Omental fat pad (tissue), 4 donors: Measurements from ENCODE around the gene BAIAP2. TPM values are rescaled to one million over a fixed set of nuclear protein-coding genes. Genes with fewer than 3 reads are reported as not detected.

ENCODE experiments used
- ATAC-seq: fragments of 150-250 bp; one replicate; pipeline ENCODE4 v1.9.1; 2016; ENCODE audit warnings: mild to moderate bottlenecking, moderate library complexity; ENCODE audit not compliant: low FRiP score
- DNase-seq: peaks from one replicate; pipeline ENCODE4 v3.0.0-alpha.2; 2019; ENCODE audit warnings: low spot score
- CTCF ChIP-seq, 3 donors: fragments of 450-650 bp; IDR thresholded peaks; one replicate each; pipeline ENCODE4 v1.5.1; 2016 to 2017; ENCODE audit warnings: antibody characterized with exemption in 3 of 3, mild to moderate bottlenecking in 3 of 3, moderate library complexity in 2 of 3
- total RNA-seq, 4 donors: library from RNA; depleted of rRNA; stranded (reverse); fragments of >200 nt; gene quantifications; one replicate each; pipeline ENCODE4 v1.1.0, GENCODE V29; 2016

Gene BAIAP2
- total RNA-seq, 4 donors from 2014 or later: 15.9 to 50.2 (median 36.4) TPM

- TF ChIP-seq CTCF (IDR thresholded peaks at IDR 0.05): no peak
- ATAC-seq: no peak
- DNase-seq: no peak
These were observed 5.2 kb downstream of the BAIAP2 start for GRCh38 chr17:81039854-81040758.

GRCh38 chr17:81040791-81041337 is 5.9 kb downstream of the BAIAP2 start:
- DNase-seq (no peak), ATAC-seq (no peak)
- no peak for TF ChIP-seq CTCF (IDR thresholded peaks at IDR 0.05)

- no peak for DNase-seq
- ATAC-seq: no peak
- no peak for TF ChIP-seq CTCF (IDR thresholded peaks at IDR 0.05)
These were observed 7.7 kb downstream of the BAIAP2 start for GRCh38 chr17:81042606-81043005.

GRCh38 chr17:81043319-81043724 is 8.4 kb downstream of the BAIAP2 start:
- ATAC-seq: no peak
- DNase-seq: no peak
- TF ChIP-seq CTCF (IDR thresholded peaks at IDR 0.05): no peak

- TF ChIP-seq CTCF (IDR thresholded peaks at IDR 0.05): no peak
These were observed 8.9 kb downstream of the BAIAP2 start for GRCh38 chr17:81043725-81044427.

GRCh38 chr17:81044428-81044763 is 9.4 kb downstream of the BAIAP2 start:
- DNase-seq: no peak
- ATAC-seq: no peak
- TF ChIP-seq CTCF (IDR thresholded peaks at IDR 0.05): no peak

More at GRCh38 chr17:81043725-81044427, 8.9 kb downstream of the BAIAP2 start:
- ATAC-seq: peak; percentile 72
- no peak for DNase-seq
